ENCODE data around the gene NMT2.

DNA sequence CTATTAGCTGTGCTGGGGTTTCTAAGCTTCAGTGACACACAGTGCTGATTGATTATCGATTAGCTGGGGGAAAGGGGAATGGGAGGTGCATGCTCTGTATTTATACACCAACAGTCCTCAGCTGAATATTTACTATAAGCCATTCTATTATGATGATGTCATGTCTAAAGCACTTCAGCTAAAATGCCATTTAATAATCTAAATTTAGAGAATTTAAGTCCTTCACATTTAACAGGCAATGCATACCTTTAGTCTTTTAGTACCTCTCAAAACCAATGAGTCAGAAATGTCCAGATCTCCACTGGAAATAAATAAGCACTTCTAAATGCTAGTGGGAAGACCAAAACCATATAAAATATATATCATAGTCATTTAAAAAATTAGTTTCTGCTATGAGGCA, 46.8 kb downstream of the NMT2 start:
- TF ChIP-seq, protein P1, sequence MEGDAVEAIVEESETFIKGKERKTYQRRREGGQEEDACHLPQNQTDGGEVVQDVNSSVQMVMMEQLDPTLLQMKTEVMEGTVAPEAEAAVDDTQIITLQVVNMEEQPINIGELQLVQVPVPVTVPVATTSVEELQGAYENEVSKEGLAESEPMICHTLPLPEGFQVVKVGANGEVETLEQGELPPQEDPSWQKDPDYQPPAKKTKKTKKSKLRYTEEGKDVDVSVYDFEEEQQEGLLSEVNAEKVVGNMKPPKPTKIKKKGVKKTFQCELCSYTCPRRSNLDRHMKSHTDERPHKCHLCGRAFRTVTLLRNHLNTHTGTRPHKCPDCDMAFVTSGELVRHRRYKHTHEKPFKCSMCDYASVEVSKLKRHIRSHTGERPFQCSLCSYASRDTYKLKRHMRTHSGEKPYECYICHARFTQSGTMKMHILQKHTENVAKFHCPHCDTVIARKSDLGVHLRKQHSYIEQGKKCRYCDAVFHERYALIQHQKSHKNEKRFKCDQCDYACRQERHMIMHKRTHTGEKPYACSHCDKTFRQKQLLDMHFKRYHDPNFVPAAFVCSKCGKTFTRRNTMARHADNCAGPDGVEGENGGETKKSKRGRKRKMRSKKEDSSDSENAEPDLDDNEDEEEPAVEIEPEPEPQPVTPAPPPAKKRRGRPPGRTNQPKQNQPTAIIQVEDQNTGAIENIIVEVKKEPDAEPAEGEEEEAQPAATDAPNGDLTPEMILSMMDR (IDR thresholded peaks at IDR 0.05), result no peak
- TF ChIP-seq POLR2A (IDR thresholded peaks at IDR 0.05), result no peak

All from right lobe of liver (tissue), 4 donors.